ENCODE measurements around the gene ZBTB38. TPM values are rescaled to one million over a fixed set of nuclear protein-coding genes. Genes with fewer than 3 reads are reported as not detected.

ZBTB38 gene
- total RNA-seq, 1 donor from 2014 or later = 9.3 TPM

- Mint-ChIP-seq H3K27ac (ENCODE audit: unreplicated experiment) (peak overlapping the region; percentile 65), H3K36me3 (ENCODE audit: unreplicated experiment) (peaks cover 17% of the 10 kb centered on the region), H3K4me3 (ENCODE audit: unreplicated experiment) (peak overlapping the region; percentile 14), H3K27me3 (ENCODE audit: unreplicated experiment) (no peaks in the 10 kb centered on the region), H3K9me3 (ENCODE audit: unreplicated experiment) (peaks cover 4% of the 10 kb centered on the region), H3K4me1 (ENCODE audit: low read depth, unreplicated experiment) (peaks cover 14% of the 10 kb centered on the region)
- no peak for DNase-seq
- TF ChIP-seq CTCF (IDR thresholded peaks at IDR 0.05; ENCODE audit: partially characterized antibody, unreplicated experiment) = no peak
These were observed 25.4 kb downstream of the ZBTB38 start for GRCh38 chr3:141393735-141394076.

- H3K9me3 Mint-ChIP-seq (ENCODE audit: unreplicated experiment) = peaks cover 4% of the 10 kb centered on the region
- H3K4me3 Mint-ChIP-seq (ENCODE audit: unreplicated experiment) = no peak overlapping the region
- no peaks in the 10 kb centered on the region for H3K27me3 Mint-ChIP-seq (ENCODE audit: unreplicated experiment)
- peaks cover 14% of the 10 kb centered on the region for H3K4me1 Mint-ChIP-seq (ENCODE audit: low read depth, unreplicated experiment)
- no peak for DNase-seq
- H3K36me3 Mint-ChIP-seq (ENCODE audit: unreplicated experiment) = peaks cover 17% of the 10 kb centered on the region
- H3K27ac Mint-ChIP-seq (ENCODE audit: unreplicated experiment) = peak overlapping the region; percentile 63
- no peak for TF ChIP-seq CTCF (IDR thresholded peaks at IDR 0.05; ENCODE audit: partially characterized antibody, unreplicated experiment)
These were observed 26.3 kb downstream of the ZBTB38 start for GRCh38 chr3:141394560-141394959.

- no peak for DNase-seq
- no peak overlapping the region for H3K27ac Mint-ChIP-seq (ENCODE audit: unreplicated experiment)
- no peak overlapping the region for H3K4me3 Mint-ChIP-seq (ENCODE audit: unreplicated experiment)
- peaks cover 17% of the 10 kb centered on the region for H3K36me3 Mint-ChIP-seq (ENCODE audit: unreplicated experiment)
- no peak for TF ChIP-seq CTCF (IDR thresholded peaks at IDR 0.05; ENCODE audit: partially characterized antibody, unreplicated experiment)
- H3K4me1 Mint-ChIP-seq (ENCODE audit: low read depth, unreplicated experiment) = peaks cover 14% of the 10 kb centered on the region
- no peaks in the 10 kb centered on the region for H3K27me3 Mint-ChIP-seq (ENCODE audit: unreplicated experiment)
- H3K9me3 Mint-ChIP-seq (ENCODE audit: unreplicated experiment) = peaks cover 4% of the 10 kb centered on the region
These were observed 26.8 kb downstream of the ZBTB38 start for GRCh38 chr3:141395005-141395589.

- no peak for TF ChIP-seq CTCF (IDR thresholded peaks at IDR 0.05; ENCODE audit: partially characterized antibody, unreplicated experiment)
- H3K9me3 Mint-ChIP-seq (ENCODE audit: unreplicated experiment) = peaks cover 4% of the 10 kb centered on the region
- no peak overlapping the region for H3K27ac Mint-ChIP-seq (ENCODE audit: unreplicated experiment)
- no peak for DNase-seq
- H3K4me1 Mint-ChIP-seq (ENCODE audit: low read depth, unreplicated experiment) = peaks cover 8% of the 10 kb centered on the region
- peaks cover 17% of the 10 kb centered on the region for H3K36me3 Mint-ChIP-seq (ENCODE audit: unreplicated experiment)
- H3K27me3 Mint-ChIP-seq (ENCODE audit: unreplicated experiment) = no peaks in the 10 kb centered on the region
- no peak overlapping the region for H3K4me3 Mint-ChIP-seq (ENCODE audit: unreplicated experiment)
These were observed 29.7 kb downstream of the ZBTB38 start for GRCh38 chr3:141397996-141398395.

GRCh38 chr3:141399200-141399599 lies 30.9 kb downstream of the ZBTB38 start:
- H3K36me3 Mint-ChIP-seq (ENCODE audit: unreplicated experiment) = peaks cover 17% of the 10 kb centered on the region
- TF ChIP-seq CTCF (IDR thresholded peaks at IDR 0.05; ENCODE audit: partially characterized antibody, unreplicated experiment) = no peak
- H3K4me3 Mint-ChIP-seq (ENCODE audit: unreplicated experiment) = no peak overlapping the region
- no peaks in the 10 kb centered on the region for H3K27me3 Mint-ChIP-seq (ENCODE audit: unreplicated experiment)
- H3K27ac Mint-ChIP-seq (ENCODE audit: unreplicated experiment) = no peak overlapping the region
- no peak for DNase-seq
- H3K4me1 Mint-ChIP-seq (ENCODE audit: low read depth, unreplicated experiment) = peaks cover 8% of the 10 kb centered on the region
- H3K9me3 Mint-ChIP-seq (ENCODE audit: unreplicated experiment) = no peaks in the 10 kb centered on the region
